ENCODE measurements around the gene MUL1.

The MUL1 gene

DNA sequence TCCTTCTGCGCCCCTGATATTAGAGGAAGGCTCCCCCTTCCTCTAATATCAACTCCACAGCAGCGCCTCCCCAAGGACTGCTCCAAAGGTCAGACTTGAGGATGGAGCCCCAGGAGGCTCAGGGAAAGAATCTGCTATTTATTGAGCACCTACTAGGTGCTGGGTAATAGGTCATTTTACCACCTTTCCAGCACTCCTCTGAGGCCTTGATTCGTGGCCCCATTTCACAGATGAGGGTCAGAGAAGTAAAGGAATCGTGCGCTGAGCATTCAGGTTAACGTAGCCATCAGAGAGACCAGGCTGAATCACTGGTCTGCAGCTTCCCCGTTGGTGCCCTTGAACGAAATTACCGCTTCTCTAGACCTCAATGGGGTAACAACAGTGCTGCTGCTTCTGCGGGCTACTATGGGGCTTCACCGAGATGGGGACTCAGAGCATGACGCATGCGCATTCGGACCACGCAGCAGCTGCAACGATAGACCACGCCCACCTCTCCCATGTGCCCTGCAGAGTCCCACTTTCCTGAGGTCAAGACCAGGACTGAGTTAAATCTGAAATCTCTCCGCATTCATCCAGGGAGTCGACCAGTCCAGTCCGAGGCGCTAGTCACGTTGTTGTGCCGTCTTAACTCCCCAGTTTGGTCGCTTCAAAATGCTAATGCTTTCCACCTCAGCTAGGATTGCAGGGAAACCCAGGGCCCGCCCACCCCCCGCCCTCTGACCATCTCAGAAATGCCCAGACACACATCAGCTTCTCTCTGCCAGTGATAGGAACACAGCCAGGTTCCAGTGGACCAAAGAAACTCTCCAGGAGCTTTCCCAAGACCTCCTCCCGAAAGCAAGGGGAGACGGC, 34.9 kb downstream of the MUL1 start:
- DNase-seq (ENCODE audit: low read depth in 1 of 2, low spot score in 1 of 2), result no peak

DNA sequence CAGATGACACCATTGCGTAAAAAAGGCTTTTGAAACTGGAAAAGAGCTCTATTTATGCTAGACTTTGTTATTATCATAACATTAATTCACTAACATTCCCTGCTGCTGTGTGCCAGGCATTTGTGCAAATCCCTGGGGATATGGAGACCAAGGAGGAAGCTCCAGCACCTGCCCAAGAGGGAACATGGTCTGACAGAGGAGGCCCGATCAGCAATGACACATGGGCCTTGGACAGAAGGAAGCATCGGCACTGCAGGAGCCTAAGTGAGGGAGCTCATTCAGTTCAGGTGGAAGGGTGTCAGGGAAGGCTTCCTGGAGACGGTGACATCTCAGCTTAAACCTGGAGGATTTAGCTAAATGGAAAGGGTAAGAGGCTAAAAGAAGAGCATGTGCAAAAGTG, 35.8 kb downstream of the MUL1 start:
- no peak for DNase-seq (ENCODE audit: low read depth in 1 of 2, low spot score in 1 of 2)

DNA sequence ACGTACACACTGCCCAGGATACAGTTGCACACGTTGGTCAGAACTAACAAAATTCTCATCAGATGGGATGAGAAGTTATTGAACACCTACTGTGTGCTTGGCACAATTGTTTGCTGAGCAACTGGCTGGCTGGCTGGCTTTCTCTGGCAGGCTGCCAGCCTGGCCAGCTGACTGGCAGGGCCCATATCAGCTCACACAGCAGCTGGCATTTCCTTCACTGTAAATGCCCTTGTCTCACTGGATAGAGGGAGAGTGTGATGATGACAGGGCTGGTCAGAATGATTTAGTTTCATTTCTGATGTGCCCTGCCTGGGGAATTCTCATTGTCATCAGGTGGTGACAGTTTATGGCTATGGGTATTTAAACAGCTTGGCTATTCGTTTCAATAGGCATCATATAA, 37.8 kb downstream of the MUL1 start:
- DNase-seq (ENCODE audit: low read depth in 1 of 2, low spot score in 1 of 2), result no peak

DNA sequence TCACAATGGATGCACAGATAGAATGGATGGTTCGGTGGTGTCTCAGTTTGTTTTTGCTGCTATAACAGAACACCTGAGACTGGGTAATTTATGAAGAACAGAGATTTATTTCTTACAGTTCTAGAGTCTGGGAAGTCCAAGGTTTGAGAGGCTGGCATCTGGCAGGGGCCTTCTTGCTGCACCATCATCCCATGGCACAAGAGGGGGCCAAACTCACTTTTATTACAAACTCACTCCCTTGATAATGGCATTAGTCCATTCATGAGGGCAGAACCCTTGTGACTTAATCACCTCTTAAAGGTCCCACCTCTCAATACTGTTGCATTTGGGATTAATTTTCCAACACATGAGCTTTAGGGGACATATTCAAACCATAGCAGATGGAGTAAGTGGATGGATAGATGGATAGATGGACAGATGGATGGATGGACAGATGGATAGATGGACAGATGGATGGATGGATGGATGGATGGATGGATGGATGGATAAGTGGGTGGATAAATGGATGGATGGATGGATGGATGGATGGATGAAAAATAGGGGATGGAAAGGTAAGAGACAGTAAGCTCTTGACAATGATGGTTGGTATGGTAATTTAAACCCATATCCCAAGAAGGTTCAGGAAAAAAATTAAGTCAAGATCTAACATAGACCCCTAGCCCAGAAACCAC, 38.4 kb downstream of the MUL1 start:
- no peak for DNase-seq (ENCODE audit: low read depth in 1 of 2, low spot score in 1 of 2)

DNA sequence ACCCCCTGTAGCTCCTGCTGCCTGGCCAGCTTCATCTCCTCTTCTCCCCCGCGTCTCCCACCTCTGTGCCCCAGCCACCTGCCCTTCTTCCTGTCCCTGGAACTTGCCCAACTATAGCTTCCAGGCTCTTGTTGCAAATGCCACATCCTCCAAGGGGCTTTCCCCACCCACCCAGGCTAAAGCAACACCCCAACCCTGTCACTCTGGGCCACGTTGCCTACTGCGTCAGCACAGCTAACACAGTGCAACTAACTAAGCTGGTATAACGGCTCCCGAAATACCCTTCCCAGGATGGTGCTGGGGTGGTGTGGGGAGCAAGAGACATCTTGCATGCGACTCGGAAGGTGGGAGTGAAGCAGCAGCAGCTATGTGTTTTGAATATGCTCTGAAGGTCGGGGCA, 41.7 kb downstream of the MUL1 start:
- no peak for DNase-seq (ENCODE audit: low read depth in 1 of 2, low spot score in 1 of 2)

DNA sequence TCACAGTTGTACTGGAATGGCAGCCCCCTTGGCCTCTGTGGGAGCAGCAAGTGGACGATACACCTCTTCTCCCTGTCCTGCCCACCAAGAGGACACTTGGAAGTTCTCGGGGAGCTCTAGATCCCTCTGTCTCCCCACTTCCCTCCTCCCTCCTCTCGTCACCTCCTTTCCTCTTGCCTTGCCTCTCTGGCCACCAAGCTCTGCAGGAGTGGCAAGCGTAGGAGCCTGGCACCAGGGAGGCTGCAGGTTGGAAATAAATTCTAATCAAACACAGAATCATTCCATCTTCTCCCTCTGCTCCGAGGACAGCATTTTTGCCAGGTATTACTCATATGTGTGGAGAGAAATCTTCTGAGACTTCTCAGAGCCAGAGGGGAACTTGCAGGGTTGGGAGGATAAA, 42.8 kb downstream of the MUL1 start:
- no peak for DNase-seq (ENCODE audit: low read depth in 1 of 2, low spot score in 1 of 2)

DNA sequence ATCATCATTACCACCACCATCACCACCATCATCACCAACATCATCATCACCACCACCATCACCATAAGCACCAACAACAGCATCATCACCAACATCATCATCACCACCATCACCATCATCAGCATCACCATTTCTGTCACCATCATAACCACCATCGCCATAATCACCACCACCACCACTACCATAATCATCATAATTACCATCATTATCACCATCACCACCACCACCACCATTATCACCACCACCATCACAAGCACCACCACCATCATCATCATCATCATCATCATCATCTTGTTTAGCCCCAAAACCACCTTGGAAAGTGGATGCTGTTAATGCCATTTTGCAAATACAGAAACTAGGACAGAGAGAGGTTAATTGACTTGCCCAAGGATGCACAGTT, 44.4 kb downstream of the MUL1 start:
- no peak for DNase-seq (ENCODE audit: low read depth in 1 of 2, low spot score in 1 of 2)

DNA sequence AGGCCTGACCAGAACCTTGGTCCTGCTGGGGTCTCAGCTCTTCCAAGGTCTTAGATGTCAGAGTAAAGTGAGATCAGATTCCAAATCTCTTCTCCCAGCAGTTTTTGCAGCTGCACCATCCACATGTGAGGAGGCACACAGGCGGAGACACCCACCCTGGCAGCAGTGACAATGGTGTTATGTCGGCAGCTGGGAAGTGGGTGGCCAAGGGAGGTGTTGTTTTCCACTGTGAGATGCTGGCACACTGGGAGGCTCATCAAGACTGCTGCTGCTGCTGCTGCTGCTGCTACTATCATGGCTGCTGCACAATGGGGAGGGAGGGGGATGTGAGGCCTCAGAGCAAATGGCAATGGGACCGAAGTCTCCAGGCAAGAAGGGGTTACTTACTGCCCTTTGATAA, 45.6 kb downstream of the MUL1 start:
- no peak for DNase-seq (ENCODE audit: low read depth in 1 of 2, low spot score in 1 of 2)

DNA sequence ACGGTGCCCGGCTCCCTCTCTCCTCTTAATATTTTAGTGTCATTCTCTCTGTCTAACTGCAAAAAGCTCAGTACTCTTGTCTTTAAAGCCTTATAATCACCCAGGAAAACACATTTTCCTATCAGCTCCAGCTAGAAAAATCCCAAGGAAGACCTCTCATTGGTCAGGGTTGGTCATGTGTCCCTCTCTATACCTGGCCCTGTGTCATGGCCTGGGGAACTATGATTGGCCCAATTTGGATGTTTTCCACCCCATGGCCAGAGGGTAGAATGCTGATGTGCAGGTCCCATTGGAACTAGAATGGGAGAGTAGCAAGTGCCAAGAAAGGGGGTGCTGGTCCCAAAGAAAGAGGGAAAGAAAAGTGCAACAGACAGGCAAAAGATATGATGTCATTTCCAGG, 49.2 kb downstream of the MUL1 start:
- no peak for DNase-seq (ENCODE audit: low read depth in 1 of 2, low spot score in 1 of 2)

DNA sequence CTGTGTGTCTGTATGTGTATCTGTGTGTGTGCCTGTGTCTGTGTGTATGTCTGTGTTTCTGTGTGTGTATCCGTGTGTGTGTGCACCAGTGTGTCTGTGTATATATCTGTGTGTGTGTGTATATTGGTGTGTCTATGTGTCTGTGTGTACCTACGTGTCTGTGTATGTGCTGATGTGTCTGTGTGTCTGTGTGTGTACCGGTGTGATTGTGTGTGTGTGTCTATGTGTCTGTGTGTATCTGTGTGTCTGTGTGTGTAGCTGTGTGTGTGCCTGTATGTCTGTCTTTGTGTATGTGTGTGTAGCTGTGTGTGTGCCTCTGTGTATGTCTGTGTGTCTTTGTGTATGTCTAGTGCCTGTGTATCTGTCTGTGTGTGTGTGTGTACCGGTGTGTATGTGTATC, 53.9 kb downstream of the MUL1 start:
- DNase-seq (ENCODE audit: low read depth in 1 of 2, low spot score in 1 of 2), result no peak

DNA sequence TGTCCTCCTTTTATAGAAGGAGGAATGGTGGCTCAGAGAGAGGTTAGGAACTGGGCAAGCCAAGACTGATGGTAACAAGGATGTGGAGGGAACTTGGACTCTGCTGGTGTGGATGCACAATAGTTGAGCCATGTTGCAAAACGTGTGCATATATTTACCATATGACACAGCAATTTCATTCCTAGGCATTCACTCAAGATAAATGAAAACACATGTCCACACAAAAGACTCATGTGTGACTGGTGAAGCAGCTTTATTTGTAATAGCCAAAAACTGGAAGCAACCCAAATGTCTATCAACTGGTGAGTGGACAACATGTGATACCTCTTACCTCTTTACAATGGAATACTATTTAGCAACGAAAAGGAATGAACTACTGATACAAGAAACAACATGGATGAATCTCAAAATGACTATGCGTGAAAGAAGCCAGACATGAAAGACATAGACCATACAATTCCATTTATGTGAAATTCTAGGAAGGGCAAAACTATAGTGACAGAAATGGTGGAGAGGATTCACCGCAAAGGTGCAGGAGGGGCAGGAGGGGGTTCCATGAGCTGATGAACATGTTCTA, 58.1 kb downstream of the MUL1 start:
- DNase-seq (ENCODE audit: low read depth in 1 of 2, low spot score in 1 of 2), result no peak

All from stimulated activated CD4-positive, alpha-beta T cell treated with anti-CD3 and anti-CD28 coated beads, Interleukin-15, amount 100 ng/mL, for 1 hour (primary cell).